22Rv1 (cell line): ENCODE data around the gene CMSS1.

Experiments
- CTCF ChIP-seq: fragments of 450-650 bp; IDR thresholded peaks from 2 replicates; pipeline ENCODE4 v1.5.1; 2017; ENCODE audit warnings: mild to moderate bottlenecking
- ZFX ChIP-seq: fragments of 450-650 bp; IDR thresholded peaks from 2 replicates; pipeline ENCODE4 v1.6.1; 2017; ENCODE audit warnings: antibody characterized with exemption, borderline replicate concordance

GRCh38 chr3:100009276-100010086 is 191.8 kb downstream of the CMSS1 start:
- TF ChIP-seq CTCF (no peak), ZFX (no peak)
